NCI-H2227 treated with DMSO at 0.1 percent for 48 hours (cell line): Measurements from ENCODE around the gene NKX6-1.

Experiments
- DNase-seq: peaks from one replicate; lab custom pipeline; 2025; lab: John Stamatoyannopoulos, UW

The NKX6-1 gene

GRCh38 chr4:84498203-84498934 lies 723 bp downstream of the NKX6-1 start:
- DNase-seq: no peak

- no peak for DNase-seq
These were observed 1.4 kb downstream of the NKX6-1 start for GRCh38 chr4:84497504-84498202.

GRCh38 chr4:84496706-84497503 lies 2.2 kb downstream of the NKX6-1 start:
- DNase-seq: no peak

- no peak for DNase-seq
These were observed 2.8 kb downstream of the NKX6-1 start for GRCh38 chr4:84496331-84496705.

- DNase-seq: no peak
These were observed 3.3 kb downstream of the NKX6-1 start for GRCh38 chr4:84495794-84496261.

- DNase-seq: no peak
These were observed 3.8 kb downstream of the NKX6-1 start for GRCh38 chr4:84495118-84495793.

- DNase-seq: no peak
These were observed 4.6 kb downstream of the NKX6-1 start for GRCh38 chr4:84494531-84494930.

GRCh38 chr4:84494076-84494475 lies 5.0 kb downstream of the NKX6-1 start:
- DNase-seq: no peak

GRCh38 chr4:84493092-84493850 lies 5.8 kb downstream of the NKX6-1 start:
- peak; percentile 25 for DNase-seq

- DNase-seq: no peak
These were observed 6.4 kb downstream of the NKX6-1 start for GRCh38 chr4:84492737-84493091.

GRCh38 chr4:84492290-84492689 lies 6.8 kb downstream of the NKX6-1 start:
- no peak for DNase-seq

GRCh38 chr4:84491481-84491880 lies 7.6 kb downstream of the NKX6-1 start:
- no peak for DNase-seq

- DNase-seq: no peak
These were observed 8.4 kb downstream of the NKX6-1 start for GRCh38 chr4:84490663-84491062.

- DNase-seq: no peak
These were observed 14.9 kb downstream of the NKX6-1 start for GRCh38 chr4:84484236-84484635.

- no peak for DNase-seq
These were observed 15.4 kb downstream of the NKX6-1 start for GRCh38 chr4:84483688-84484087.

GRCh38 chr4:84482564-84483563 lies 16.2 kb downstream of the NKX6-1 start:
- no peak for DNase-seq

- DNase-seq: no peak
These were observed 17.2 kb downstream of the NKX6-1 start for GRCh38 chr4:84481860-84482245.

- DNase-seq: no peak
These were observed 17.8 kb downstream of the NKX6-1 start for GRCh38 chr4:84481077-84481859.

GRCh38 chr4:84480082-84480481 lies 19.0 kb downstream of the NKX6-1 start:
- no peak for DNase-seq
